ENCODE results near the gene CFAP100. TPM values are rescaled to one million over a fixed set of nuclear protein-coding genes. Genes with fewer than 3 reads are reported as not detected.

The CFAP100 gene
- total RNA-seq, 3 donors from 2014 or later (not counting 1 experiment from before 2014, with no cell fraction given), result not detected

GRCh38 chr3:126419151-126419703 lies 24.5 kb downstream of the CFAP100 start:
- Histone ChIP-seq H3K4me1 (ENCODE audit: control insufficient read depth, insufficient read depth, low read length) (no peaks in the 10 kb centered on the region), H3K4me3 (ENCODE audit: low read length) (no peak overlapping the region), H3K27ac (ENCODE audit: low read length) (no peak overlapping the region), H3K27me3 (ENCODE audit: control insufficient read depth, insufficient read depth, low read length) (no peaks in the 10 kb centered on the region), H3K9me3 (ENCODE audit: control insufficient read depth, insufficient read depth, low read length) (no peaks in the 10 kb centered on the region), H3K36me3 (ENCODE audit: control insufficient read depth, insufficient read depth, low read length) (no peaks in the 10 kb centered on the region)
- H3K4me1 Mint-ChIP-seq, result peaks cover 0 to 5% of the 10 kb centered on the region in 2 donors
- no peaks in the 10 kb centered on the region for H3K27me3 Mint-ChIP-seq (ENCODE audit: low read depth in 2 of 2)
- 82% methylated on average over 6 of the region's 6 CpGs for WGBS (ENCODE audit: insufficient coverage)
- intact Hi-C loops (cut with micrococcal nuclease), result no loop called here
- no peaks in the 10 kb centered on the region for H3K36me3 Mint-ChIP-seq
- TF ChIP-seq CTCF (IDR thresholded peaks at IDR 0.05), result no peak
- H3K4me3 Mint-ChIP-seq, result no peak overlapping the region
- DNase-seq (no peak), ATAC-seq (no peak)
- H3K9me3 Mint-ChIP-seq, result no peaks in the 10 kb centered on the region
- no peak overlapping the region for H3K27ac Mint-ChIP-seq

GRCh38 chr3:126419886-126420786 lies 25.4 kb downstream of the CFAP100 start:
- no peaks in the 10 kb centered on the region for H3K27me3 ChIP-seq (ENCODE audit: control insufficient read depth, insufficient read depth, low read length)
- no peak overlapping the region for H3K27ac ChIP-seq (ENCODE audit: low read length)
- H3K4me1 Mint-ChIP-seq, result peaks cover 0 to 5% of the 10 kb centered on the region in 2 donors
- no peak overlapping the region for H3K4me3 ChIP-seq (ENCODE audit: low read length)
- H3K36me3 Mint-ChIP-seq, result no peaks in the 10 kb centered on the region
- no peaks in the 10 kb centered on the region for H3K27me3 Mint-ChIP-seq (ENCODE audit: low read depth in 2 of 2)
- DNase-seq, result no peak
- H3K27ac Mint-ChIP-seq, result no peak overlapping the region
- no peak for ATAC-seq
- H3K9me3 Mint-ChIP-seq, result no peaks in the 10 kb centered on the region
- H3K36me3 ChIP-seq (ENCODE audit: control insufficient read depth, insufficient read depth, low read length), result no peaks in the 10 kb centered on the region
- no peaks in the 10 kb centered on the region for H3K4me1 ChIP-seq (ENCODE audit: control insufficient read depth, insufficient read depth, low read length)
- no peak overlapping the region for H3K4me3 Mint-ChIP-seq
- no peaks in the 10 kb centered on the region for H3K9me3 ChIP-seq (ENCODE audit: control insufficient read depth, insufficient read depth, low read length)
- WGBS (ENCODE audit: insufficient coverage), result 87% methylated on average over 20 of the region's 22 CpGs
- intact Hi-C loops (cut with micrococcal nuclease), result no loop called here
- TF ChIP-seq CTCF (IDR thresholded peaks at IDR 0.05), result no peak

GRCh38 chr3:126421573-126422119 lies 26.9 kb downstream of the CFAP100 start:
- no peak for TF ChIP-seq CTCF (IDR thresholded peaks at IDR 0.05)
- WGBS (ENCODE audit: insufficient coverage), result 79% methylated on average over 10 of the region's 10 CpGs

More at GRCh38 chr3:126421573-126422119, 26.9 kb downstream of the CFAP100 start:
- intact Hi-C loops (cut with micrococcal nuclease), result no loop called here
- Mint-ChIP-seq H3K27me3 (ENCODE audit: low read depth in 2 of 2) (no peaks in the 10 kb centered on the region), H3K9me3 (peaks cover 2 to 3% of the 10 kb centered on the region in 2 donors), H3K4me3 (no peak overlapping the region), H3K4me1 (peaks cover 0 to 5% of the 10 kb centered on the region in 2 donors), H3K27ac (no peak overlapping the region), H3K36me3 (peaks cover 7% of the 10 kb centered on the region)
- DNase-seq, result no peak
- Histone ChIP-seq H3K4me3 (ENCODE audit: low read length) (no peak overlapping the region), H3K4me1 (ENCODE audit: control insufficient read depth, insufficient read depth, low read length) (no peaks in the 10 kb centered on the region), H3K9me3 (ENCODE audit: control insufficient read depth, insufficient read depth, low read length) (peaks cover 4% of the 10 kb centered on the region), H3K27me3 (ENCODE audit: control insufficient read depth, insufficient read depth, low read length) (no peaks in the 10 kb centered on the region), H3K36me3 (ENCODE audit: control insufficient read depth, insufficient read depth, low read length) (no peaks in the 10 kb centered on the region), H3K27ac (ENCODE audit: low read length) (no peak overlapping the region)
- ATAC-seq, result no peak

Measured in natural killer cell (primary cell).